WERI-Rb-1 (cell line): ENCODE data around the gene RFTN1.

Experiments
- DNase-seq: peaks from one replicate; pipeline ENCODE4 v3.0.0-alpha.2; 2020
- H3K27ac ChIP-seq: fragments of 250-450 bp; sonication (Bioruptor Pico); 2 replicates; pipeline ENCODE4 v1.5.1; 2020; ENCODE audit warnings: mild to moderate bottlenecking, moderate library complexity
- H3K27me3 ChIP-seq: fragments of 250-450 bp; sonication (Bioruptor Pico); 2 replicates; pipeline ENCODE4 v1.5.1; 2021; ENCODE audit warnings: mild to moderate bottlenecking, low read depth, moderate library complexity; ENCODE audit not compliant: insufficient read depth, severe bottlenecking
- H3K36me3 ChIP-seq: fragments of 250-450 bp; sonication (Bioruptor Pico); 2 replicates; pipeline ENCODE4 v1.5.1; 2020; ENCODE audit warnings: mild to moderate bottlenecking, moderate library complexity
- H3K4me3 ChIP-seq: 2 replicates; pipeline ENCODE4 v1.5.1; 2011; ENCODE audit warnings: low read depth, mild to moderate bottlenecking, control low read depth, low read length
- H3K9me3 ChIP-seq: fragments of 250-450 bp; sonication (Bioruptor Pico); 2 replicates; pipeline ENCODE4 v1.5.1; 2021; ENCODE audit warnings: mild to moderate bottlenecking, moderate library complexity; ENCODE audit not compliant: severe bottlenecking
- TF ChIP-seq, protein P1 (sequence below): IDR thresholded peaks from 2 replicates; pipeline ENCODE4 v1.5.1; 2011; ENCODE audit warnings: low read depth, mild to moderate bottlenecking, control low read depth, inconsistent platforms, low read length

RFTN1 gene

GRCh38 chr3:16363636-16364035 is 149.9 kb downstream of the RFTN1 start:
- no peak for DNase-seq
- Histone ChIP-seq H3K4me3 (no peak overlapping the region), H3K9me3 (no peaks in the 10 kb centered on the region), H3K27ac (no peak overlapping the region), H3K27me3 (no peaks in the 10 kb centered on the region), H3K36me3 (no peaks in the 10 kb centered on the region)
- TF ChIP-seq, protein P1, sequence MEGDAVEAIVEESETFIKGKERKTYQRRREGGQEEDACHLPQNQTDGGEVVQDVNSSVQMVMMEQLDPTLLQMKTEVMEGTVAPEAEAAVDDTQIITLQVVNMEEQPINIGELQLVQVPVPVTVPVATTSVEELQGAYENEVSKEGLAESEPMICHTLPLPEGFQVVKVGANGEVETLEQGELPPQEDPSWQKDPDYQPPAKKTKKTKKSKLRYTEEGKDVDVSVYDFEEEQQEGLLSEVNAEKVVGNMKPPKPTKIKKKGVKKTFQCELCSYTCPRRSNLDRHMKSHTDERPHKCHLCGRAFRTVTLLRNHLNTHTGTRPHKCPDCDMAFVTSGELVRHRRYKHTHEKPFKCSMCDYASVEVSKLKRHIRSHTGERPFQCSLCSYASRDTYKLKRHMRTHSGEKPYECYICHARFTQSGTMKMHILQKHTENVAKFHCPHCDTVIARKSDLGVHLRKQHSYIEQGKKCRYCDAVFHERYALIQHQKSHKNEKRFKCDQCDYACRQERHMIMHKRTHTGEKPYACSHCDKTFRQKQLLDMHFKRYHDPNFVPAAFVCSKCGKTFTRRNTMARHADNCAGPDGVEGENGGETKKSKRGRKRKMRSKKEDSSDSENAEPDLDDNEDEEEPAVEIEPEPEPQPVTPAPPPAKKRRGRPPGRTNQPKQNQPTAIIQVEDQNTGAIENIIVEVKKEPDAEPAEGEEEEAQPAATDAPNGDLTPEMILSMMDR: no peak

- no peaks in the 10 kb centered on the region for H3K36me3 ChIP-seq
- no peak overlapping the region for H3K27ac ChIP-seq
- H3K27me3 ChIP-seq: no peaks in the 10 kb centered on the region
- TF ChIP-seq, protein P1: no peak
- DNase-seq: no peak
- H3K9me3 ChIP-seq: no peaks in the 10 kb centered on the region
- H3K4me3 ChIP-seq: no peak overlapping the region
These were observed 150.7 kb downstream of the RFTN1 start for GRCh38 chr3:16362770-16363169.

- TF ChIP-seq, protein P1: no peak
- Histone ChIP-seq H3K9me3 (no peaks in the 10 kb centered on the region), H3K36me3 (no peaks in the 10 kb centered on the region), H3K4me3 (no peak overlapping the region), H3K27me3 (no peaks in the 10 kb centered on the region), H3K27ac (no peak overlapping the region)
- DNase-seq: no peak
These were observed 152.4 kb downstream of the RFTN1 start for GRCh38 chr3:16361087-16361486.

DNA sequence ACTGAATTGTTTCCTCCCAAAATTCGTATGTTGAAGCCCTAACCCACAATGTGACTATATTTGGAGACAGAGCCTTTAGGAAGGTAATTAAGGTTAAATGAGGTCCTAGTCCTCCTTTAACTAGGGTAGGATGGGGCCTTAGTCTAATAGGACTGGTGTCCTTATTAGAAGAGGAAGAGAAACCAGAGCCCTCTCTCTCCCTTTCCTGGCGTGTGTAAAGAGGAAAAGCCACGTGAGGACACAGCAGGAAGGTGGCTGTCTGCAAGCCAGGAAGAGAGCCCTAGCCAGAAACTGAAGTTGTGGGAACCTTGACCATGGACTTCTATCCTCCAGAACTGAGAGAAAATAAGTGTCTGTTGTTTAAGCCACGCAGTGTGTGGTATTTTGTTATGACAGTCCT is 154.2 kb downstream of the RFTN1 start:
- no peak for DNase-seq
- Histone ChIP-seq H3K27ac (no peak overlapping the region), H3K9me3 (no peaks in the 10 kb centered on the region), H3K27me3 (no peaks in the 10 kb centered on the region), H3K4me3 (no peak overlapping the region), H3K36me3 (no peaks in the 10 kb centered on the region)
- TF ChIP-seq, protein P1: no peak

- Histone ChIP-seq H3K27ac (no peak overlapping the region), H3K36me3 (no peaks in the 10 kb centered on the region), H3K27me3 (no peaks in the 10 kb centered on the region), H3K9me3 (no peaks in the 10 kb centered on the region), H3K4me3 (no peak overlapping the region)
- no peak for DNase-seq
- TF ChIP-seq, protein P1: no peak
These were observed 155.2 kb downstream of the RFTN1 start for GRCh38 chr3:16358336-16358735.

GRCh38 chr3:16357186-16358121 is 156.0 kb downstream of the RFTN1 start:
- TF ChIP-seq, protein P1: no peak
- Histone ChIP-seq H3K36me3 (no peaks in the 10 kb centered on the region), H3K9me3 (no peaks in the 10 kb centered on the region), H3K27ac (no peak overlapping the region), H3K4me3 (no peak overlapping the region), H3K27me3 (no peaks in the 10 kb centered on the region)
- no peak for DNase-seq
